ENCODE measurements around the gene HPCAL1.

The HPCAL1 gene

GRCh38 chr2:10368491-10369231 is 66.0 kb downstream of the HPCAL1 start:
- no peak overlapping the region for H3K4me3 ChIP-seq (ENCODE audit: low read length)
- no peak for TF ChIP-seq ZNF274 (IDR thresholded peaks at IDR 0.05; ENCODE audit: low read depth, low read length)

- no peak overlapping the region for H3K4me3 ChIP-seq (ENCODE audit: low read length)
- no peak for TF ChIP-seq ZNF274 (IDR thresholded peaks at IDR 0.05; ENCODE audit: low read depth, low read length)
Measured at GRCh38 chr2:10369269-10370255, 66.9 kb downstream of the HPCAL1 start.

GRCh38 chr2:10370390-10370789 is 67.7 kb downstream of the HPCAL1 start:
- TF ChIP-seq ZNF274 (IDR thresholded peaks at IDR 0.05; ENCODE audit: low read depth, low read length): no peak
- H3K4me3 ChIP-seq (ENCODE audit: low read length): no peak overlapping the region

GRCh38 chr2:10370895-10371294 is 68.2 kb downstream of the HPCAL1 start:
- no peak overlapping the region for H3K4me3 ChIP-seq (ENCODE audit: low read length)
- no peak for TF ChIP-seq ZNF274 (IDR thresholded peaks at IDR 0.05; ENCODE audit: low read depth, low read length)

- no peak for TF ChIP-seq ZNF274 (IDR thresholded peaks at IDR 0.05; ENCODE audit: low read depth, low read length)
- H3K4me3 ChIP-seq (ENCODE audit: low read length): no peak overlapping the region
Measured at GRCh38 chr2:10371441-10372196, 68.9 kb downstream of the HPCAL1 start.

GRCh38 chr2:10372203-10372861 is 69.6 kb downstream of the HPCAL1 start:
- no peak overlapping the region for H3K4me3 ChIP-seq (ENCODE audit: low read length)
- no peak for TF ChIP-seq ZNF274 (IDR thresholded peaks at IDR 0.05; ENCODE audit: low read depth, low read length)

- no peak overlapping the region for H3K4me3 ChIP-seq (ENCODE audit: low read length)
- no peak for TF ChIP-seq ZNF274 (IDR thresholded peaks at IDR 0.05; ENCODE audit: low read depth, low read length)
Measured at GRCh38 chr2:10372862-10373240, 70.1 kb downstream of the HPCAL1 start.

- no peak for TF ChIP-seq ZNF274 (IDR thresholded peaks at IDR 0.05; ENCODE audit: low read depth, low read length)
- H3K4me3 ChIP-seq (ENCODE audit: low read length): no peak overlapping the region
Measured at GRCh38 chr2:10373931-10374330, 71.2 kb downstream of the HPCAL1 start.

GRCh38 chr2:10374362-10374943 is 71.7 kb downstream of the HPCAL1 start:
- TF ChIP-seq ZNF274 (IDR thresholded peaks at IDR 0.05; ENCODE audit: low read depth, low read length): no peak
- no peak overlapping the region for H3K4me3 ChIP-seq (ENCODE audit: low read length)

- no peak for TF ChIP-seq ZNF274 (IDR thresholded peaks at IDR 0.05; ENCODE audit: low read depth, low read length)
- no peak overlapping the region for H3K4me3 ChIP-seq (ENCODE audit: low read length)
Measured at GRCh38 chr2:10375570-10376281, 73.0 kb downstream of the HPCAL1 start.

- TF ChIP-seq ZNF274 (IDR thresholded peaks at IDR 0.05; ENCODE audit: low read depth, low read length): no peak
- H3K4me3 ChIP-seq (ENCODE audit: low read length): no peak overlapping the region
Measured at GRCh38 chr2:10377052-10377746, 74.5 kb downstream of the HPCAL1 start.

- no peak overlapping the region for H3K4me3 ChIP-seq (ENCODE audit: low read length)
- TF ChIP-seq ZNF274 (IDR thresholded peaks at IDR 0.05; ENCODE audit: low read depth, low read length): no peak
Measured at GRCh38 chr2:10377747-10378085, 75.0 kb downstream of the HPCAL1 start.

Data from GM08714 (cell line).